Amniotic stem cell (primary cell): ENCODE data around the gene PLXDC1.

Source experiments
- DNase-seq: peaks from one replicate; lab custom pipeline; 2025; lab: John Stamatoyannopoulos, UW

PLXDC1 gene

GRCh38 chr17:39014044-39014794 is 137.2 kb downstream of the PLXDC1 start:
- no peak for DNase-seq
